ENCODE data around the gene BACH2. TPM values are rescaled to one million over a fixed set of nuclear protein-coding genes. Genes with fewer than 3 reads are reported as not detected.

BACH2 gene
- total and polyA plus RNA-seq, 10 of the 15 experiments (the other 5 are each of a cell fraction or from before 2014, with no cell fraction given): 0.03 to 0.28 (median 0.04) TPM; not detected in 3

- H3K27me3 ChIP-seq (replicated peaks in 1 of 2; ENCODE audit: control insufficient read depth in 2 of 2, insufficient read depth in 2 of 2, low read length in 1 of 2): peaks cover 8 to 27% of the 10 kb centered on the region in 2 experiments
- no peak overlapping the region for H2AFZ ChIP-seq (ENCODE audit: control insufficient read depth, low read depth, low read length)
- no peak overlapping the region for H3K4me2 ChIP-seq (ENCODE audit: control insufficient read depth, insufficient read depth)
- DNase-seq (ENCODE audit: low read depth, low spot score) (no peak), ATAC-seq (no peak), FAIRE-seq (no peak)
- SMC1A ChIA-PET (ENCODE audit: uncharacterized antibody, unreplicated experiment): no interaction called here
- RAD21 ChIA-PET (ENCODE audit: unreplicated experiment): no interaction called here
- no peaks in the 10 kb centered on the region for H3K4me1 ChIP-seq (ENCODE audit: control insufficient read depth, insufficient read depth, low read length)
- CTCF ChIA-PET: no interaction called here
- in situ Hi-C loops (cut with MboI) (no loop called here), intact Hi-C loops (cut with micrococcal nuclease; ENCODE audit: unreplicated experiment) (no loop called here)
- no peak overlapping the region for H3K4me3 ChIP-seq
- no peak overlapping the region for H3K9ac ChIP-seq (ENCODE audit: control insufficient read depth, insufficient read depth, low read length)
- H3K27ac ChIP-seq (ENCODE audit: control insufficient read depth, insufficient read depth): no peak overlapping the region
- H4K20me1 ChIP-seq (ENCODE audit: control insufficient read depth, insufficient read depth): no peaks in the 10 kb centered on the region
- H3K79me2 ChIP-seq (ENCODE audit: control insufficient read depth, insufficient read depth, low read length): no peaks in the 10 kb centered on the region
- no peak for TF ChIP-seq HDAC2 (IDR thresholded peaks at IDR 0.05)
- TF ChIP-seq, protein P1, sequence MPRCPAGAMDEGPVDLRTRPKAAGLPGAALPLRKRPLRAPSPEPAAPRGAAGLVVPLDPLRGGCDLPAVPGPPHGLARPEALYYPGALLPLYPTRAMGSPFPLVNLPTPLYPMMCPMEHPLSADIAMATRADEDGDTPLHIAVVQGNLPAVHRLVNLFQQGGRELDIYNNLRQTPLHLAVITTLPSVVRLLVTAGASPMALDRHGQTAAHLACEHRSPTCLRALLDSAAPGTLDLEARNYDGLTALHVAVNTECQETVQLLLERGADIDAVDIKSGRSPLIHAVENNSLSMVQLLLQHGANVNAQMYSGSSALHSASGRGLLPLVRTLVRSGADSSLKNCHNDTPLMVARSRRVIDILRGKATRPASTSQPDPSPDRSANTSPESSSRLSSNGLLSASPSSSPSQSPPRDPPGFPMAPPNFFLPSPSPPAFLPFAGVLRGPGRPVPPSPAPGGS (IDR thresholded peaks at IDR 0.05; ENCODE audit: borderline replicate concordance, insufficient read depth, low read depth, low read length, poor library complexity, severe bottlenecking): no peak
- POLR2A ChIA-PET: no interaction called here
- 12% methylated on average over 2 of the region's 2 CpGs for WGBS (ENCODE audit: insufficient coverage, insufficient replicate concordance, low lambda C conversion rate, missing lambda C conversion rate)
- no peaks in the 10 kb centered on the region for H3K36me3 ChIP-seq (ENCODE audit: control insufficient read depth in 2 of 2, insufficient read depth in 2 of 2, low read length in 1 of 2)
- BruUV-seq (replicated peaks): no TSS peak
- no peaks in the 10 kb centered on the region for H3K9me3 ChIP-seq (replicated peaks; ENCODE audit: control insufficient read depth, insufficient read depth, low read length)
Measured at GRCh38 chr6:90303039-90303438, 6.4 kb upstream of the BACH2 start.

GRCh38 chr6:90302320-90302719, 5.7 kb upstream of the BACH2 start:
- Histone ChIP-seq H3K4me3 (no peak overlapping the region), H3K9ac (ENCODE audit: control insufficient read depth, insufficient read depth, low read length) (no peak overlapping the region), H3K36me3 (ENCODE audit: control insufficient read depth in 2 of 2, insufficient read depth in 2 of 2, low read length in 1 of 2) (no peaks in the 10 kb centered on the region), H3K27ac (ENCODE audit: control insufficient read depth, insufficient read depth) (no peak overlapping the region), H2AFZ (ENCODE audit: control insufficient read depth, low read depth, low read length) (no peak overlapping the region), H3K27me3 (replicated peaks in 1 of 2; ENCODE audit: control insufficient read depth in 2 of 2, insufficient read depth in 2 of 2, low read length in 1 of 2) (peaks cover 12 to 25% of the 10 kb centered on the region in 2 experiments; a peak in 3 of 4 replicates), H3K4me1 (ENCODE audit: control insufficient read depth, insufficient read depth, low read length) (no peaks in the 10 kb centered on the region), H4K20me1 (ENCODE audit: control insufficient read depth, insufficient read depth) (no peaks in the 10 kb centered on the region), H3K9me3 (replicated peaks; ENCODE audit: control insufficient read depth, insufficient read depth, low read length) (no peaks in the 10 kb centered on the region), H3K79me2 (ENCODE audit: control insufficient read depth, insufficient read depth, low read length) (no peaks in the 10 kb centered on the region), H3K4me2 (ENCODE audit: control insufficient read depth, insufficient read depth) (no peak overlapping the region)
- BruUV-seq (replicated peaks): no TSS peak
- WGBS (ENCODE audit: insufficient coverage, insufficient replicate concordance, low lambda C conversion rate, missing lambda C conversion rate): 60% methylated on average over 2 of the region's 2 CpGs
- TF ChIP-seq MTA2 (IDR thresholded peaks at IDR 0.05; ENCODE audit: low read depth): no peak
- no peak for TF ChIP-seq JUND (IDR thresholded peaks at IDR 0.05; ENCODE audit: low read depth, low read length)
- ATAC-seq (no peak), DNase-seq (ENCODE audit: low read depth, low spot score) (no peak), FAIRE-seq (no peak)
- in situ Hi-C loops (cut with MboI): no loop called here
- ChIA-PET RAD21 (ENCODE audit: unreplicated experiment) (no interaction called here), SMC1A (ENCODE audit: uncharacterized antibody, unreplicated experiment) (no interaction called here), POLR2A (no interaction called here), CTCF (no interaction called here)
- intact Hi-C loops (cut with micrococcal nuclease; ENCODE audit: unreplicated experiment): no loop called here
